ENCODE results near the gene TUBB1. TPM values are rescaled to one million over a fixed set of nuclear protein-coding genes. Genes with fewer than 3 reads are reported as not detected.
A peak's percentile ranks its signal among the peaks of the same experiment; 100 is the strongest.

TUBB1 gene
- total RNA-seq, 1 experiment from 2014 or later = not detected

DNA sequence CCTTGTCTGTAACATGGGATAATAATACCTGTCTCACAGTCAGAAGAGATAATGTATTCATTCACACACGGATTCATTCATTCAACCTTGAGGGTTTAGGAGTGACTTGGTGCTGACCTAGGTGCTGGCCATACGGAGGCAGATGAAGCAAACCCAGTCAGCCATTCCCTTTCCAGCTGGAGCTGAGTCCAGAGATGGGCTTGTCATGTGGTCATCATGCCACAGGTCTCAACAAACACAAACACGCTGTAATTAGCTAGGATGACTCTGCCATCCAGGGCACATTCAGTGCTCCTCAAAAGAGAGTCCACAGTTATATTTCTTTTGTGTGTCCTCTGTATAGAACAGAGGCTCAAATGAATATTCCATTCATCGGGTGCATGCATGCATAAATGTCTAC, 42.9 kb downstream of the TUBB1 start:
- DNase-seq (ENCODE audit: unreplicated experiment) = no peak
- no peaks in the 10 kb centered on the region for H3K27me3 Mint-ChIP-seq (ENCODE audit: insufficient read depth, unreplicated experiment)
- intact Hi-C loops (cut with micrococcal nuclease) = no loop called here
- TF ChIP-seq, protein P1, sequence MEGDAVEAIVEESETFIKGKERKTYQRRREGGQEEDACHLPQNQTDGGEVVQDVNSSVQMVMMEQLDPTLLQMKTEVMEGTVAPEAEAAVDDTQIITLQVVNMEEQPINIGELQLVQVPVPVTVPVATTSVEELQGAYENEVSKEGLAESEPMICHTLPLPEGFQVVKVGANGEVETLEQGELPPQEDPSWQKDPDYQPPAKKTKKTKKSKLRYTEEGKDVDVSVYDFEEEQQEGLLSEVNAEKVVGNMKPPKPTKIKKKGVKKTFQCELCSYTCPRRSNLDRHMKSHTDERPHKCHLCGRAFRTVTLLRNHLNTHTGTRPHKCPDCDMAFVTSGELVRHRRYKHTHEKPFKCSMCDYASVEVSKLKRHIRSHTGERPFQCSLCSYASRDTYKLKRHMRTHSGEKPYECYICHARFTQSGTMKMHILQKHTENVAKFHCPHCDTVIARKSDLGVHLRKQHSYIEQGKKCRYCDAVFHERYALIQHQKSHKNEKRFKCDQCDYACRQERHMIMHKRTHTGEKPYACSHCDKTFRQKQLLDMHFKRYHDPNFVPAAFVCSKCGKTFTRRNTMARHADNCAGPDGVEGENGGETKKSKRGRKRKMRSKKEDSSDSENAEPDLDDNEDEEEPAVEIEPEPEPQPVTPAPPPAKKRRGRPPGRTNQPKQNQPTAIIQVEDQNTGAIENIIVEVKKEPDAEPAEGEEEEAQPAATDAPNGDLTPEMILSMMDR (IDR thresholded peaks at IDR 0.05; ENCODE audit: unreplicated experiment) = no peak
- ChIA-PET CTCF (interaction anchor here (0.7 kb wide), 1 partner anchor 169 kb away, joined by 3 read pairs; no protein-coding TSS in a partner anchor), POLR2A (interaction anchor here (0.6 to 3.0 kb wide), 2 partner anchors 30 to 37 kb away, joined by 3 to 15 read pairs; partner anchors contain the start of gene ATP5F1E)
- BruUV-seq (replicated peaks) = no TSS peak
- no peaks in the 10 kb centered on the region for H3K9me3 Mint-ChIP-seq (ENCODE audit: unreplicated experiment)
- H3K36me3 Mint-ChIP-seq (ENCODE audit: insufficient read depth, unreplicated experiment) = no peaks in the 10 kb centered on the region
- H3K27ac Mint-ChIP-seq (ENCODE audit: low read depth, unreplicated experiment) = no peak overlapping the region
- peaks cover 10% of the 10 kb centered on the region for H3K4me1 Mint-ChIP-seq (ENCODE audit: insufficient read depth, unreplicated experiment)
- no peak overlapping the region for H3K4me3 Mint-ChIP-seq (ENCODE audit: unreplicated experiment)

DNA sequence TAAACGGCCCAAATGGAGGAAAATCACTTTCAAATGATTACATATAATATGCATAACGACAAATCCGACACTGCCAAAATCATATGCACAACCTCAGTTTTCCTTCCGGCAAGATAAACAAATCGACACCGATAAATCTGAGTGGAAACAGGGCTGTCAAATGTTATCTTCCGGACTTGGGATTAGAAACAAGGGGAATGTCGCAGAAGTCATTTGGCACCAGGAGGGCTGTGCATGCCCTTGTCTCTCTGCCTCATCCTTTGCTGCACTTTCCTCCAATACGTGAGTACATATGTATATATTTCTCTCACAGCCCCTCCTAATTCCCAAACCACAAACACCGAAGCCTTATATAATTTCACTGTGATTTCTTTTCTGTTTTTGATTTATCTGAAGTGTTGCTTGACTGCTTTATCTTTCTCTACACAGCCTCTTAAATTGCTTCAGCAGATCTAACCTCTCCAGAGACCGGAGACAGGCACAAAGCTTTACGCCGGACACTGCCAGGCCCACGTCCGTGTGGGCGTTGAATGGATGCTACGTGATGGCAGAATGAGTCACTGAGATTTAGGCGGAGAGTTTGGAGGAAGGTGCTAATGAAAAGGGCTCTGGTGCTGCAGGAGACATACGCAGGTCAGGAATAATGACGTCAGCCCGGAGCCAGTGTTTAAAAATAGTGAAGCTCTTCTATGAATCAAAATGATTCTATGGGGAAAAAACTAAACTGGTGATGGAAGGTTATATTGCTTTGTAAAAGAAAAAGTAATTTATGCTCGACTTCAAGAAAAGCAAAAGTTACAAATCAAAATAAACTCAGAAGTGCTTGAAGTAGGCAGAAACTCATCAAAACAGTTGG, 44.4 kb downstream of the TUBB1 start:
- TF ChIP-seq, protein P1 (IDR thresholded peaks at IDR 0.05; ENCODE audit: unreplicated experiment) = no peak
- peak; percentile 85 for DNase-seq (ENCODE audit: unreplicated experiment)
- no TSS peak for BruUV-seq (replicated peaks)
- Mint-ChIP-seq H3K9me3 (ENCODE audit: unreplicated experiment) (no peaks in the 10 kb centered on the region), H3K4me3 (ENCODE audit: unreplicated experiment) (peak overlapping the region; percentile 2), H3K27ac (ENCODE audit: low read depth, unreplicated experiment) (peak overlapping the region; percentile 69), H3K36me3 (ENCODE audit: insufficient read depth, unreplicated experiment) (peaks cover 5% of the 10 kb centered on the region), H3K27me3 (ENCODE audit: insufficient read depth, unreplicated experiment) (no peaks in the 10 kb centered on the region), H3K4me1 (ENCODE audit: insufficient read depth, unreplicated experiment) (peaks cover 10% of the 10 kb centered on the region)
- POLR2A ChIA-PET = interaction anchor here (0.5 to 3.0 kb wide), 16 partner anchors 9 to 193 kb away, joined by 3 to 15 read pairs (median 4); partner anchors contain the start of genes ATP5F1E and PRELID3B
- CTCF ChIA-PET = interaction anchor here (0.6 to 2.9 kb wide), 11 partner anchors 10 to 432 kb away, joined by 3 to 13 read pairs (median 4); no protein-coding TSS in a partner anchor
- intact Hi-C loops (cut with micrococcal nuclease) = no loop called here

DNA sequence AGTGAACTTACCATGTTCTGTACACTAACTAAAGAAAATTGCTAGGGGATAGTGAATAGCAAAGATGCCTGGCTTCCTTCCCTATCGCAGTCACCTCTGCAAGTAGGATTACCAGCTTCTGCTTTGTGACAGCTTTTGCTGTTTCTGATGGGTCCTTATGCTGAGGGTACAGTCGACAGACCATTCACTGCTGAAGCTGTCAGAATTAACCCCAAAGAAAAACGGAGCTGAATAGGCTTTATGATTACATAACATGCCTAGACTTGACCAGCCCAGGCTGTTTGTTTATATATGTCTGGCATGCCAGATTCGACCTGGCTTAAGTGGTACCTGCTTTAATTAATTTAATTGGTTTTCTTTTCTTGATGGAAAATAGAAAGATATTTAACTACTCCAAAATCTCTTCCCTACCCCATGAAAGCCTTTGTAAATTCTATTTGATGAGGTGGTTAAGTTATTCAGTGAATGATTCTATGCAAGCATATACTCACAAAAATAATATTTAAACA, 45.0 kb downstream of the TUBB1 start:
- intact Hi-C loops (cut with micrococcal nuclease) = no loop called here
- no peaks in the 10 kb centered on the region for H3K27me3 Mint-ChIP-seq (ENCODE audit: insufficient read depth, unreplicated experiment)
- H3K4me1 Mint-ChIP-seq (ENCODE audit: insufficient read depth, unreplicated experiment) = peaks cover 10% of the 10 kb centered on the region
- H3K4me3 Mint-ChIP-seq (ENCODE audit: unreplicated experiment) = peak overlapping the region; percentile 2
- peaks cover 5% of the 10 kb centered on the region for H3K36me3 Mint-ChIP-seq (ENCODE audit: insufficient read depth, unreplicated experiment)
- ChIA-PET POLR2A (interaction anchor here (0.9 to 3.0 kb wide), 11 partner anchors 10 to 194 kb away, joined by 3 to 15 read pairs (median 4); partner anchors contain the start of genes ATP5F1E and PRELID3B), CTCF (interaction anchor here (0.6 to 2.9 kb wide), 12 partner anchors 8 to 431 kb away, joined by 3 to 13 read pairs (median 4); no protein-coding TSS in a partner anchor)
- no peak overlapping the region for H3K27ac Mint-ChIP-seq (ENCODE audit: low read depth, unreplicated experiment)
- no peaks in the 10 kb centered on the region for H3K9me3 Mint-ChIP-seq (ENCODE audit: unreplicated experiment)
- no peak for DNase-seq (ENCODE audit: unreplicated experiment)
- BruUV-seq (replicated peaks) = no TSS peak
- TF ChIP-seq, protein P1 (IDR thresholded peaks at IDR 0.05; ENCODE audit: unreplicated experiment) = no peak

DNA sequence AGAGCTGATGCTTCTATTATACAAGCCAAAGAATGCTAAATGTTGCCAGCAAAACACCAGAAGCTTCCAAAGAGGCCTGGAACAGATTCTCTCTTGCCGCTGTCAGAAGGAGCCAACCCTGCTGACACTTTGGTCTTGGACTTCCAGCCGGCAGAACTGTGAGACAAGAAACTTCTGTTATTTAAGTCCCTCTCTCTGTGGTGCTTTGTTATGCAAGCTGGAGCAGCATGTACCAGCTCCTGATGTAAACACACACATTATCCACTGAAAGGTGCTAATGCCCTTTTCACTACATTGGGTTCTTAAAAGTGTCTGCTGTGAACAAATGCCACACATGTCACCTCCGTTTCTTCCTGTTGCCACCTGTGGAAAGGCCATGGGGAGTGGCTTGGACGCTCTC, 49.3 kb downstream of the TUBB1 start:
- H3K4me1 Mint-ChIP-seq (ENCODE audit: insufficient read depth, unreplicated experiment) = peaks cover 7% of the 10 kb centered on the region
- POLR2A ChIA-PET = no interaction called here
- intact Hi-C loops (cut with micrococcal nuclease) = no loop called here
- TF ChIP-seq, protein P1 (IDR thresholded peaks at IDR 0.05; ENCODE audit: unreplicated experiment) = no peak
- no peak overlapping the region for H3K27ac Mint-ChIP-seq (ENCODE audit: low read depth, unreplicated experiment)
- no peaks in the 10 kb centered on the region for H3K27me3 Mint-ChIP-seq (ENCODE audit: insufficient read depth, unreplicated experiment)
- no peaks in the 10 kb centered on the region for H3K9me3 Mint-ChIP-seq (ENCODE audit: unreplicated experiment)
- no TSS peak for BruUV-seq (replicated peaks)
- DNase-seq (ENCODE audit: unreplicated experiment) = no peak
- peaks cover 5% of the 10 kb centered on the region for H3K36me3 Mint-ChIP-seq (ENCODE audit: insufficient read depth, unreplicated experiment)
- no peak overlapping the region for H3K4me3 Mint-ChIP-seq (ENCODE audit: unreplicated experiment)
- CTCF ChIA-PET = interaction anchor here (1.2 kb wide), 1 partner anchor 20 kb away, joined by 4 read pairs; no protein-coding TSS in a partner anchor
